H9 (cell line): ENCODE measurements around the gene FAM72D. TPM values are rescaled to one million over a fixed set of nuclear protein-coding genes. Genes with fewer than 3 reads are reported as not detected.
"Not testable (repeated sequence)": the region's sequence is repeated elsewhere in the genome, so short reads cannot be mapped to it uniquely, and the experiment has no call there.

Experiments
- DNase-seq: peaks from one replicate; pipeline ENCODE4 v3.0.0-alpha.2; 2017
- H2AFZ ChIP-seq: one replicate; pipeline ENCODE4 v1.6.1; 2013; ENCODE audit warnings: mild to moderate bottlenecking, low read length, control low read depth, moderate library complexity
- H2AK5ac ChIP-seq: 2 replicates; pipeline ENCODE4 v1.6.1; 2013; ENCODE audit warnings: low read length, control low read depth, mixed read lengths; ENCODE audit not compliant: insufficient read length
- H2BK120ac ChIP-seq: one replicate; pipeline ENCODE4 v1.6.1; 2013; ENCODE audit warnings: low read depth, mild to moderate bottlenecking, low read length, control low read depth, inconsistent platforms; ENCODE audit not compliant: poor library complexity, severe bottlenecking
- H2BK12ac ChIP-seq: 2 replicates; pipeline ENCODE4 v1.6.1; 2013; ENCODE audit warnings: low read length, control low read depth, mixed read lengths, low read depth; ENCODE audit not compliant: insufficient read length
- H2BK15ac ChIP-seq: 2 replicates; pipeline ENCODE4 v1.6.1; 2013; ENCODE audit warnings: low read depth, low read length, control low read depth
- H2BK20ac ChIP-seq: one replicate; pipeline ENCODE4 v1.6.1; 2013; ENCODE audit warnings: low read depth, mild to moderate bottlenecking, low read length, control low read depth, inconsistent platforms; ENCODE audit not compliant: poor library complexity, severe bottlenecking
- H2BK5ac ChIP-seq: 2 replicates; pipeline ENCODE4 v1.6.1; 2013; ENCODE audit warnings: low read length, control low read depth, mixed read lengths; ENCODE audit not compliant: insufficient read length
- H3K14ac ChIP-seq: 2 replicates; pipeline ENCODE4 v1.6.1; 2013; ENCODE audit warnings: low read length, control low read depth; ENCODE audit not compliant: insufficient read depth
- H3K18ac ChIP-seq: 2 replicates; pipeline ENCODE4 v1.6.1; 2013; ENCODE audit warnings: low read depth, mild to moderate bottlenecking, mixed read lengths, low read length, control low read depth; ENCODE audit not compliant: insufficient read length
- H3K23ac ChIP-seq: 2 replicates; pipeline ENCODE4 v1.6.1; 2013; ENCODE audit warnings: low read length, control low read depth, mixed read lengths, low read depth; ENCODE audit not compliant: insufficient read length
- H3K23me2 ChIP-seq: 2 replicates; pipeline ENCODE4 v1.6.1; 2013; ENCODE audit warnings: low read depth, mild to moderate bottlenecking, mixed read lengths, low read length, control low read depth; ENCODE audit not compliant: insufficient read length, poor library complexity, severe bottlenecking
- H3K27ac ChIP-seq: 2 replicates; pipeline ENCODE4 v1.5.1; 2013; ENCODE audit warnings: low read length, control low read depth, mixed read lengths, low read depth; ENCODE audit not compliant: insufficient read length
- H3K27me3 ChIP-seq: 2 replicates; pipeline ENCODE4 v1.6.1; 2013; ENCODE audit warnings: low read length, control low read depth, inconsistent platforms; ENCODE audit not compliant: insufficient read depth
- H3K4ac ChIP-seq: 2 replicates; pipeline ENCODE4 v1.6.1; 2013; ENCODE audit warnings: low read depth, mild to moderate bottlenecking, control low read depth, inconsistent platforms, low read length, moderate library complexity
- H3K4me1 ChIP-seq: 2 replicates; pipeline ENCODE4 v1.6.1; 2013; ENCODE audit warnings: low read length, control low read depth, inconsistent platforms; ENCODE audit not compliant: insufficient read depth
- H3K4me2 ChIP-seq: 2 replicates; pipeline ENCODE4 v1.6.1; 2013; ENCODE audit warnings: low read length, control low read depth, mixed read lengths; ENCODE audit not compliant: insufficient read length, insufficient read depth
- H3K56ac ChIP-seq: 2 replicates; pipeline ENCODE4 v1.6.1; 2013; ENCODE audit warnings: low read depth, mild to moderate bottlenecking, mixed read lengths, low read length, control low read depth; ENCODE audit not compliant: insufficient read length
- H3K79me1 ChIP-seq: 2 replicates; pipeline ENCODE4 v1.6.1; 2013; ENCODE audit warnings: low read depth, mild to moderate bottlenecking, moderate library complexity, low read length, control low read depth, inconsistent platforms; ENCODE audit not compliant: insufficient read depth, poor library complexity, severe bottlenecking
- H3K79me2 ChIP-seq: 2 replicates; pipeline ENCODE4 v1.6.1; 2013; ENCODE audit warnings: low read length, control low read depth, inconsistent platforms; ENCODE audit not compliant: insufficient read depth
- H3K9ac ChIP-seq: 2 replicates; pipeline ENCODE4 v1.6.1; 2013; ENCODE audit warnings: low read length, control low read depth, mixed read lengths; ENCODE audit not compliant: insufficient read length; ENCODE audit errors: extremely low read depth
- H3K9me3 ChIP-seq: one replicate; pipeline ENCODE4 v1.6.1; 2013; ENCODE audit warnings: low read depth, low read length, inconsistent platforms; ENCODE audit not compliant: control insufficient read depth
- H3T11ph ChIP-seq: one replicate; pipeline ENCODE4 v1.6.1; 2013; ENCODE audit warnings: mild to moderate bottlenecking, low read length, control low read depth, inconsistent platforms
- H4K20me1 ChIP-seq: one replicate; pipeline ENCODE4 v1.6.1; 2013; ENCODE audit not compliant: control insufficient read depth, insufficient read length, insufficient read depth
- H4K5ac ChIP-seq: 2 replicates; pipeline ENCODE4 v1.6.1; 2013; ENCODE audit warnings: low read depth, mild to moderate bottlenecking, mixed read lengths, low read length, control low read depth; ENCODE audit not compliant: insufficient read length
- H4K8ac ChIP-seq: replicated peaks from 2 replicates; pipeline ENCODE4 v1.6.1; 2013; ENCODE audit warnings: low read length, control low read depth, mixed read lengths, low read depth; ENCODE audit not compliant: insufficient read length
- H4K91ac ChIP-seq: 2 replicates; pipeline ENCODE4 v1.6.1; 2013; ENCODE audit warnings: low read depth, mild to moderate bottlenecking, moderate library complexity, mixed read lengths, low read length, control low read depth; ENCODE audit not compliant: insufficient read length
- H3K27ac Mint-ChIP-seq, 3 experiments: 2 replicates in 2 of 3; 3 replicates in 1 of 3; pipeline ENCODE4 v1.8.0; 2020 to 2021; ENCODE audit warnings: mixed read lengths in 3 of 3, mild to moderate bottlenecking in 1 of 3, moderate library complexity in 1 of 3
- H3K27me3 Mint-ChIP-seq: 2 replicates; pipeline ENCODE4 v1.8.0; 2021; ENCODE audit warnings: low read depth, mild to moderate bottlenecking, moderate library complexity, mixed read lengths
- H3K36me3 Mint-ChIP-seq, 3 experiments: 2 replicates in 2 of 3; 3 replicates in 1 of 3; pipeline ENCODE4 v1.8.0; 2020 to 2021; ENCODE audit warnings: low read depth in 3 of 3, mixed read lengths in 3 of 3; ENCODE audit not compliant: insufficient read depth in 1 of 3
- H3K4me1 Mint-ChIP-seq, 2 experiments: 2 replicates each; pipeline ENCODE4 v1.8.0; 2020; ENCODE audit warnings: mixed read lengths in 2 of 2
- H3K4me3 Mint-ChIP-seq, 2 experiments: 2 replicates in 1 of 2; 3 replicates in 1 of 2; pipeline ENCODE4 v1.8.0; 2020 to 2021; ENCODE audit warnings: mild to moderate bottlenecking in 2 of 2, mixed read lengths in 2 of 2, moderate library complexity in 1 of 2
- H3K9me3 Mint-ChIP-seq, 2 experiments: 2 replicates in 1 of 2; 3 replicates in 1 of 2; pipeline ENCODE4 v1.8.0; 2020; ENCODE audit warnings: mild to moderate bottlenecking in 2 of 2, mixed read lengths in 2 of 2, moderate library complexity in 1 of 2
- WGBS: extraction: QIAGEN DNeasy Blood & Tissue Kit; methylation state at CpG from one replicate; pipeline ENCODE4 v1.1.7; 2013; ENCODE audit warnings: missing lambda C conversion rate, low lambda C conversion rate, mixed read lengths; ENCODE audit not compliant: insufficient read length; ENCODE audit errors: extremely low coverage; 5-methylcytosine and 5-hydroxymethylcytosine counted together
- total RNA-seq: library from RNA; stranded (reverse); gene quantifications from 2 replicates; pipeline ENCODE4 v1.2.1, GENCODE V29; 2021

The FAM72D gene
- total RNA-seq, 1 experiment from 2014 or later, result 6.0 TPM

GRCh38 chr1:145144264-145144913, 48.6 kb downstream of the FAM72D start:
- H2AK5ac ChIP-seq, H3K14ac ChIP-seq, H3K79me2 ChIP-seq, H3K9ac ChIP-seq, H3K27me3 Mint-ChIP-seq, H3K9me3 Mint-ChIP-seq, H3K4me1 ChIP-seq, H3K79me1 ChIP-seq, H3K4me1 Mint-ChIP-seq, H3K36me3 Mint-ChIP-seq, DNase-seq, H2BK12ac ChIP-seq, H3K18ac ChIP-seq, H3K4ac ChIP-seq, H2AFZ ChIP-seq, H3K27ac Mint-ChIP-seq, H3K27ac ChIP-seq, H3K4me3 Mint-ChIP-seq, H3T11ph ChIP-seq, H4K91ac ChIP-seq, H3K27me3 ChIP-seq, H4K20me1 ChIP-seq, H2BK20ac ChIP-seq, H3K23me2 ChIP-seq, H2BK120ac ChIP-seq, H3K56ac ChIP-seq, H3K23ac ChIP-seq, H3K9me3 ChIP-seq, H2BK5ac ChIP-seq, H4K8ac ChIP-seq, H2BK15ac ChIP-seq, H4K5ac ChIP-seq, H3K4me2 ChIP-seq: not testable (repeated sequence)
- WGBS, result no CpG with 5 or more reads among the region's 3 CpGs

GRCh38 chr1:145146308-145146707, 50.5 kb downstream of the FAM72D start:
- not testable (repeated sequence) for H4K91ac ChIP-seq

More at GRCh38 chr1:145146308-145146707, 50.5 kb downstream of the FAM72D start:
- H4K5ac ChIP-seq, H2BK120ac ChIP-seq, H3K14ac ChIP-seq, H3K9ac ChIP-seq, H3K36me3 Mint-ChIP-seq, H3K79me1 ChIP-seq, H3K27ac Mint-ChIP-seq, H3K18ac ChIP-seq, H3K4me2 ChIP-seq, H3K27me3 ChIP-seq, H3K27ac ChIP-seq, H3K4ac ChIP-seq, H3K4me3 Mint-ChIP-seq, H4K20me1 ChIP-seq, H3K4me1 Mint-ChIP-seq, H2BK20ac ChIP-seq, H3K79me2 ChIP-seq, H3K9me3 Mint-ChIP-seq, H2BK5ac ChIP-seq, H3K23ac ChIP-seq, H3K27me3 Mint-ChIP-seq, H3K56ac ChIP-seq, DNase-seq, H3K23me2 ChIP-seq, H3T11ph ChIP-seq, H3K9me3 ChIP-seq, H2BK12ac ChIP-seq, H2AK5ac ChIP-seq, H2AFZ ChIP-seq, H4K8ac ChIP-seq, H2BK15ac ChIP-seq, H3K4me1 ChIP-seq: not testable (repeated sequence)
- WGBS, result no CpG with 5 or more reads among the region's 4 CpGs
